HG02885 (cell line): ENCODE results near the gene NKAIN1.
"Not testable (repeated sequence)": the region's sequence is repeated elsewhere in the genome, so short reads cannot be mapped to it uniquely, and the experiment has no call there.

Source experiments
- ATAC-seq: cut with Tn5 transposase; IDR thresholded peaks from one replicate; pipeline ENCODE4 v1.9.1; 2021; ENCODE audit warnings: mild to moderate bottlenecking; ENCODE audit not compliant: unreplicated experiment, poor library complexity

The NKAIN1 gene

GRCh38 chr1:31159323-31159722, 80.4 kb downstream of the NKAIN1 start:
- no peak for ATAC-seq

GRCh38 chr1:31155216-31155806, 84.4 kb downstream of the NKAIN1 start:
- ATAC-seq, result peak; percentile 72

- ATAC-seq, result peak; percentile 43
Measured at GRCh38 chr1:31154632-31155215, 85.0 kb downstream of the NKAIN1 start.

- no peak for ATAC-seq
Measured at GRCh38 chr1:31154000-31154631, 85.6 kb downstream of the NKAIN1 start.

- no peak for ATAC-seq
Measured at GRCh38 chr1:31153423-31153822, 86.3 kb downstream of the NKAIN1 start.

GRCh38 chr1:31152181-31152795, 87.4 kb downstream of the NKAIN1 start:
- ATAC-seq, result no peak

GRCh38 chr1:31151402-31151801, 88.3 kb downstream of the NKAIN1 start:
- ATAC-seq, result no peak

- ATAC-seq, result no peak
Measured at GRCh38 chr1:31148409-31148808, 91.3 kb downstream of the NKAIN1 start.

GRCh38 chr1:31145648-31146047, 94.0 kb downstream of the NKAIN1 start:
- no peak for ATAC-seq

- ATAC-seq, result no peak
Measured at GRCh38 chr1:31144442-31144841, 95.2 kb downstream of the NKAIN1 start.

- ATAC-seq, result no peak
Measured at GRCh38 chr1:31143455-31143854, 96.2 kb downstream of the NKAIN1 start.

- ATAC-seq, result no peak
Measured at GRCh38 chr1:31142406-31142805, 97.3 kb downstream of the NKAIN1 start.

- ATAC-seq, result no peak
Measured at GRCh38 chr1:31140299-31140698, 99.4 kb downstream of the NKAIN1 start.

GRCh38 chr1:31138797-31139521, 100.7 kb downstream of the NKAIN1 start:
- not testable (repeated sequence) for ATAC-seq

GRCh38 chr1:31137873-31138272, 101.8 kb downstream of the NKAIN1 start:
- not testable (repeated sequence) for ATAC-seq

- no peak for ATAC-seq
Measured at GRCh38 chr1:31135973-31136600, 103.6 kb downstream of the NKAIN1 start.

- no peak for ATAC-seq
Measured at GRCh38 chr1:31133368-31133767, 106.3 kb downstream of the NKAIN1 start.
